H1 (cell line): Measurements from ENCODE around the gene RRAS. TPM values are rescaled to one million over a fixed set of nuclear protein-coding genes. Genes with fewer than 3 reads are reported as not detected.

Experiments used
- CTCF ChIA-PET: fragments of 300-600 bp; sonication (Branson Sonifier 250); formaldehyde crosslinking; loops from one replicate; lab custom pipeline; 2021; ENCODE audit not compliant: partially characterized antibody; lab: Charles Lee
- POLR2A ChIA-PET: fragments of 300-600 bp; sonication (Branson Sonifier 250); formaldehyde crosslinking; loops from one replicate; lab custom pipeline; 2021; ENCODE audit warnings: inconsistent platforms; ENCODE audit not compliant: partially characterized antibody; lab: Charles Lee
- DNase-seq, 2 experiments: peaks; one replicate each; pipeline versions ENCODE4 v3.0.0 to v3.0.0-alpha.2; 2010 to 2022; ENCODE audit warnings: low spot score in 2 of 2, low read depth in 1 of 2, mixed read lengths in 1 of 2
- FAIRE-seq: peaks from 2 replicates; lab custom pipeline; 2011; peaks lifted over from hg19 to GRCh38; lab: Jason Lieb, UNC
- H2AFZ ChIP-seq: 2 replicates; pipeline ENCODE4 v1.8.1; 2012; ENCODE audit warnings: low read length, inconsistent platforms
- H2AK5ac ChIP-seq: 2 replicates; pipeline ENCODE4 v1.6.1; 2013; ENCODE audit warnings: low read depth, low read length
- H2BK120ac ChIP-seq: replicated peaks from 2 replicates; pipeline ENCODE3; 2013; ENCODE audit warnings: low read depth, low read length, inconsistent platforms
- H2BK12ac ChIP-seq: 2 replicates; pipeline ENCODE4 v1.6.1; 2013; ENCODE audit warnings: low read depth, low read length
- H2BK15ac ChIP-seq: 2 replicates; pipeline ENCODE4 v1.6.1; 2013; ENCODE audit warnings: low read length
- H2BK20ac ChIP-seq: 2 replicates; pipeline ENCODE4 v1.6.1; 2013; ENCODE audit warnings: low read length
- H2BK5ac ChIP-seq: 2 replicates; pipeline ENCODE4 v1.6.1; 2013; ENCODE audit warnings: low read depth, low read length
- H3K14ac ChIP-seq: 2 replicates; pipeline ENCODE4 v1.6.1; 2013; ENCODE audit warnings: inconsistent platforms; ENCODE audit not compliant: insufficient read length
- H3K18ac ChIP-seq: 2 replicates; pipeline ENCODE4 v1.6.1; 2013; ENCODE audit warnings: low read length; ENCODE audit errors: extremely low read depth
- H3K23ac ChIP-seq: 2 replicates; pipeline ENCODE4 v1.6.1; 2013; ENCODE audit warnings: inconsistent platforms; ENCODE audit not compliant: insufficient read length
- H3K23me2 ChIP-seq: 2 replicates; pipeline ENCODE4 v1.6.1; 2013; ENCODE audit warnings: low read depth, low read length
- H3K27ac ChIP-seq: 2 replicates; pipeline ENCODE4 v1.6.1; 2011; ENCODE audit warnings: low read depth, low read length, inconsistent platforms
- H3K27me3 ChIP-seq, 4 experiments: replicated peaks in 1 of 4; 1 replicate in 1 of 4; 2 replicates in 3 of 4; pipeline versions ENCODE4 v1.6.1 to v1.8.1; 2011 to 2013; ENCODE audit warnings: low read length in 3 of 4, mild to moderate bottlenecking in 3 of 4, inconsistent platforms in 2 of 4, mixed read lengths in 2 of 4, moderate library complexity in 1 of 4; ENCODE audit not compliant: control insufficient read depth in 3 of 4, insufficient read depth in 3 of 4; ENCODE audit errors: extremely low read depth in 1 of 4
- H3K36me3 ChIP-seq, 4 experiments: 2 replicates each; pipeline versions ENCODE4 v1.6.1 to v1.8.1; 2011 to 2013; ENCODE audit warnings: mild to moderate bottlenecking in 4 of 4, low read length in 3 of 4, moderate library complexity in 2 of 4, control low read depth in 1 of 4, inconsistent platforms in 1 of 4; ENCODE audit not compliant: insufficient read depth in 4 of 4, control insufficient read depth in 2 of 4
- H3K4ac ChIP-seq: replicated peaks from 2 replicates; pipeline ENCODE3; 2013; ENCODE audit warnings: low read length, low read depth, mixed read lengths, inconsistent platforms; ENCODE audit not compliant: insufficient read length
- H3K4me1 ChIP-seq, 4 experiments: replicated peaks in 1 of 4; 1 replicate in 1 of 4; 2 replicates in 3 of 4; pipeline versions ENCODE4 v1.6.1 to v1.8.1; 2011 to 2013; ENCODE audit warnings: low read length in 3 of 4, inconsistent platforms in 2 of 4, mixed read lengths in 1 of 4; ENCODE audit not compliant: insufficient read depth in 4 of 4, control insufficient read depth in 3 of 4
- H3K4me2 ChIP-seq, 2 experiments: 2 replicates each; pipeline versions ENCODE4 v1.6.1 to v1.8.1; 2011 to 2013; ENCODE audit warnings: low read depth in 2 of 2, low read length in 2 of 2, control low read depth in 1 of 2, inconsistent platforms in 1 of 2, mild to moderate bottlenecking in 1 of 2; ENCODE audit not compliant: insufficient read depth in 1 of 2
- H3K4me3 ChIP-seq, 4 experiments: fragments of 200-600, 300-600 bp in 1 of 4; sonication (generic), shearing (Covaris generic), sonication (Bioruptor Twin) in 1 of 4; 2 replicates each; pipeline versions ENCODE4 v1.5.1 to v1.8.1; 2011 to 2016; ENCODE audit warnings: low read length in 4 of 4, low read depth in 3 of 4, control low read depth in 2 of 4, inconsistent platforms in 2 of 4, mild to moderate bottlenecking in 2 of 4, mixed read lengths in 1 of 4, moderate library complexity in 1 of 4; ENCODE audit not compliant: insufficient read depth in 2 of 4; ENCODE audit errors: extremely low read depth in 1 of 4
- H3K56ac ChIP-seq: replicated peaks from 2 replicates; pipeline ENCODE3; 2013; ENCODE audit warnings: low read depth, mild to moderate bottlenecking, mixed read lengths, low read length, inconsistent platforms; ENCODE audit not compliant: insufficient read length
- H3K79me1 ChIP-seq: 2 replicates; pipeline ENCODE4 v1.6.1; 2013; ENCODE audit warnings: low read depth, low read length, control low read depth
- H3K79me2 ChIP-seq, 2 experiments: 2 replicates each; pipeline versions ENCODE4 v1.6.1 to v1.8.1; 2012 to 2013; ENCODE audit warnings: low read length in 2 of 2, mild to moderate bottlenecking in 2 of 2, inconsistent platforms in 1 of 2; ENCODE audit not compliant: insufficient read depth in 2 of 2, control insufficient read depth in 1 of 2
- H3K9ac ChIP-seq, 4 experiments: replicated peaks in 1 of 4; 1 replicate in 1 of 4; 2 replicates in 3 of 4; pipeline versions ENCODE4 v1.6.1 to v1.8.1; 2011 to 2013; ENCODE audit warnings: low read depth in 3 of 4, low read length in 3 of 4, control low read depth in 2 of 4, mild to moderate bottlenecking in 2 of 4, moderate library complexity in 2 of 4, inconsistent platforms in 1 of 4; ENCODE audit errors: extremely low read depth in 1 of 4
- H3K9me3 ChIP-seq, 2 experiments: 2 replicates each; pipeline versions ENCODE4 v1.6.1 to v1.8.1; 2012 to 2013; ENCODE audit warnings: mild to moderate bottlenecking in 2 of 2, moderate library complexity in 2 of 2, control low read depth in 1 of 2, inconsistent platforms in 1 of 2, low read depth in 1 of 2, low read length in 1 of 2, mixed read lengths in 1 of 2; ENCODE audit not compliant: insufficient read depth in 2 of 2
- H4K20me1 ChIP-seq, 2 experiments: replicated peaks in 1 of 2; 2 replicates each; pipeline versions ENCODE3 to v1.8.1; 2011 to 2013; ENCODE audit warnings: inconsistent platforms in 2 of 2, low read length in 2 of 2, mild to moderate bottlenecking in 1 of 2; ENCODE audit not compliant: insufficient read depth in 2 of 2, control insufficient read depth in 1 of 2
- H4K5ac ChIP-seq: 2 replicates; pipeline ENCODE4 v1.6.1; 2013; ENCODE audit warnings: low read length, low read depth, mixed read lengths, inconsistent platforms; ENCODE audit not compliant: insufficient read length
- H4K8ac ChIP-seq: 2 replicates; pipeline ENCODE4 v1.8.0; 2013; ENCODE audit warnings: mild to moderate bottlenecking, moderate library complexity, low read length, inconsistent platforms; ENCODE audit not compliant: insufficient read depth; ENCODE audit errors: extremely low read depth
- H4K91ac ChIP-seq: replicated peaks from 2 replicates; pipeline ENCODE3; 2013; ENCODE audit warnings: low read length, mixed read lengths, inconsistent platforms; ENCODE audit not compliant: insufficient read length
- POLR2AphosphoS5 ChIP-seq: IDR thresholded peaks from 2 replicates; pipeline ENCODE4 v1.6.1; 2011; ENCODE audit warnings: low read depth, low read length
- TBP ChIP-seq: IDR thresholded peaks from 2 replicates; pipeline ENCODE4 v1.6.1; 2011; ENCODE audit warnings: low read depth, low read length, improper control_type of control experiment
- WGBS, 2 experiments: shearing (Covaris generic) in 1 of 2; methylation state at CpG; one replicate each; pipeline versions ENCODE4 v1.1.6 to v1.1.7; 2013 to 2015; ENCODE audit warnings: low lambda C conversion rate in 2 of 2, mixed read lengths in 2 of 2, inconsistent platforms in 1 of 2, low coverage in 1 of 2, missing lambda C conversion rate in 1 of 2; ENCODE audit not compliant: insufficient replicate concordance in 2 of 2, insufficient coverage in 1 of 2, insufficient read length in 1 of 2; ENCODE audit errors: extremely low coverage in 1 of 2, missing lambda C conversion rate in 1 of 2; 5-methylcytosine and 5-hydroxymethylcytosine counted together
- polyA plus RNA-seq, 7 experiments: library from polyadenylated mRNA; depleted of rRNA in 3 of 7; stranded (reverse) in 5 of 7; unstranded in 2 of 7; fragments of >200 nt in 5 of 7; fragments of 200-250 nt in 2 of 7; gene quantifications; 1 replicate in 5 of 7; 2 replicates in 1 of 7; 4 replicates in 1 of 7; pipeline versions ENCODE4 v1.2.1 to v1.2.3, GENCODE V29; 2011 to 2013; ENCODE audit warnings: missing spikeins in 2 of 7, mixed read lengths in 2 of 7
- total RNA-seq: library from RNA; stranded (reverse); fragmentation: NEBNext Ultra II Directional; extraction: Animal tissue kit (Norgen Biotek cat#: 25700); gene quantifications from 2 replicates; pipeline ENCODE4 v1.2.1, GENCODE V29; 2021

RRAS gene
- total and polyA plus RNA-seq, 2 of the 8 experiments (the other 6 are each of a cell fraction or from before 2014, with no cell fraction given), result 17.7 to 49.1 TPM

DNA sequence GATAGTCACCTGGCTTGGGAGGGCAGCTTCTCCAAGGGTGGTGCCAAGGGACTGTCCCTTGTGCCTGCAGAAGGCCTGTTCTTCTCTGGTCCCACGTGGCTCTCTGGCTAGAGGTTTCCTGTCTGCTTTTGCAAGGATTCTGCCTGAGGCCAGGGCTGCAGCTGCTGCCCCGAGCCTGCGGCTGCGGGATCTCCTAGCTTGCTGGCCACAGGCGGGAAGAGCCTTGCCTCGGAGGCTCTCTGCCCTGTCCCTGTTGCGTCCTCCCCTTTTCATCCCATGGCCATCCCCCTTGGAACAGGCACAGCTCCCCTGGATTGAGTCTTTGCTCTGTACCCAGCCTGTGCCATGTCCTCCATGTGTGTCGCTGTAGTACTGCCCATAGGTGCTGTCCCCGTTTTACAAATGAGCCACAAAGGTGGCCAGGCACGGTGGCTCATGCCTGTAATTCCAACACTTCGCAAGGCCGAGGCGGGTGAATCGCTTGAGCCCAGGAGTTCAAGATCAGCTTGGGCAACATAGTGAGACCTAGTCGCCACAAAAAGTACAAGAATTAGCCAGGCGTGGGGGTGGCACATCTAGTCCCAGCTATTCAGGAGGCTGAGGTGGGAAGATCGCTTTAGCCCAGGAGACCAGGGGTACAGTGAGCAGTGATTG lies 16.6 kb upstream of the RRAS start:
- ChIA-PET CTCF (interaction anchor here (0.6 to 3.8 kb wide), 8 partner anchors 12 to 28 kb away, joined by 3 to 39 read pairs (median 5); no protein-coding TSS in a partner anchor), POLR2A (interaction anchor here (0.7 to 18.0 kb wide), 10 partner anchors 8 to 76 kb away, joined by 3 to 275 read pairs (median 6); partner anchors contain the start of genes BCL2L12, IRF3, NOSIP and PRMT1)
- Histone ChIP-seq H2AFZ (no peak overlapping the region), H3K9me3 (peaks cover 9 to 11% of the 10 kb centered on the region in 2 experiments), H3K14ac (no peak overlapping the region), H3K4me2 (peak overlapping the region; percentile 23 to 25; a peak in 2 of 4 replicates), H4K20me1 (peaks cover 6 to 20% of the 10 kb centered on the region in 2 experiments), H3K36me3 (peaks cover 20 to 79% (median 59%) of the 10 kb centered on the region in 4 experiments; a peak in 7 of 8 replicates), H2BK20ac (no peak overlapping the region), H3K4me3 (no peak overlapping the region), H3K4me1 (peaks cover 0 to 14% (median 5%) of the 10 kb centered on the region in 4 experiments; a peak in 4 of 7 replicates), H4K91ac (no peak overlapping the region), H3K9ac (peak overlapping the region in 1 of 4 experiments; percentile 27; a peak in 1 of 7 replicates), H2BK15ac (no peak overlapping the region), H3K23me2 (no peaks in the 10 kb centered on the region; the same call in 1 of the 2 replicates), H3K79me1 (0 out of 2 replicates have a peak, but pooled peaks cover 5% of the 10 kb centered on the region), H3K27me3 (no peaks in the 10 kb centered on the region), H2BK12ac (0 out of 2 replicates have a peak overlapping the region, but pooled peaks have one; percentile 33), H3K27ac (no peak overlapping the region), H4K8ac (no peak overlapping the region), H3K79me2 (no peaks in the 10 kb centered on the region), H3K23ac (no peak overlapping the region), H3K4ac (no peak overlapping the region), H3K18ac (no peak overlapping the region; the same call in 1 of the 2 replicates), H4K5ac (no peak overlapping the region), H2BK5ac (peak overlapping the region; percentile 86), H2BK120ac (no peak overlapping the region), H3K56ac (no peak overlapping the region), H2AK5ac (no peak overlapping the region)
- FAIRE-seq, result no peak
- WGBS, 2 experiments, result 89% methylated on average over 17 of the region's 17 CpGs; no CpG with 5 or more reads in 1 of the 2 experiments
- DNase-seq, result no peak
- TF ChIP-seq TBP, result no peak
- TF ChIP-seq POLR2AphosphoS5, result peak; percentile 35; the same call in 1 of the 2 replicates
